ENCODE measurements around the gene PYCR2.
"Not testable (repeated sequence)": the region's sequence is repeated elsewhere in the genome, so short reads cannot be mapped to it uniquely, and the experiment has no call there.

DNA sequence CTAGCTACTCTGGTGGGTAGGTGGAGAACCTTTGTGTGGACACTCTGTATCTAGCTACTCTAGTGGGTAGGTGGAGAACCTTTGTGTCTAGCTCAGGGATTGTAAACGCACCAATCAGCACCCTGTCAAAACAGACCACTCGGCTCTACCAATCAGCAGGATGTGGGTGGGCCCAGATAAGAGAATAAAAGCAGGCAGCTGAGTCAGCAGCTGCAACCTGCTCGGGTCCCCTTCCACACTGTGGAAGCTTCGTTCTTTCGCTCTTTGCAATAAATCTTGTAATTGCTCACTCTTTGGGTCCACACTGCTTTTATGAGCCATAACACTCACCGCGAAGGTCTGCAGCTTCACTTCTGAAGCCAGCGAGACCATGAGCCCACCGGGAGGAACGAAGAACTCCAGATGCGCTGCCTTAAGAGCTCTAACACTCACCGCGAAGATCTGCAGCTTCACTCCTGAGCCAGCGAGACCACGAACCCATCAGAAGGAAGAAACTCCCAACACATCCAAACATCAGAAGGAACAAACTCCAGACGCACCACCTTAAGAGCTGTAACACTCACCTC is 46.6 kb upstream of the PYCR2 start:
- TF ChIP-seq, protein P1, sequence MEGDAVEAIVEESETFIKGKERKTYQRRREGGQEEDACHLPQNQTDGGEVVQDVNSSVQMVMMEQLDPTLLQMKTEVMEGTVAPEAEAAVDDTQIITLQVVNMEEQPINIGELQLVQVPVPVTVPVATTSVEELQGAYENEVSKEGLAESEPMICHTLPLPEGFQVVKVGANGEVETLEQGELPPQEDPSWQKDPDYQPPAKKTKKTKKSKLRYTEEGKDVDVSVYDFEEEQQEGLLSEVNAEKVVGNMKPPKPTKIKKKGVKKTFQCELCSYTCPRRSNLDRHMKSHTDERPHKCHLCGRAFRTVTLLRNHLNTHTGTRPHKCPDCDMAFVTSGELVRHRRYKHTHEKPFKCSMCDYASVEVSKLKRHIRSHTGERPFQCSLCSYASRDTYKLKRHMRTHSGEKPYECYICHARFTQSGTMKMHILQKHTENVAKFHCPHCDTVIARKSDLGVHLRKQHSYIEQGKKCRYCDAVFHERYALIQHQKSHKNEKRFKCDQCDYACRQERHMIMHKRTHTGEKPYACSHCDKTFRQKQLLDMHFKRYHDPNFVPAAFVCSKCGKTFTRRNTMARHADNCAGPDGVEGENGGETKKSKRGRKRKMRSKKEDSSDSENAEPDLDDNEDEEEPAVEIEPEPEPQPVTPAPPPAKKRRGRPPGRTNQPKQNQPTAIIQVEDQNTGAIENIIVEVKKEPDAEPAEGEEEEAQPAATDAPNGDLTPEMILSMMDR (IDR thresholded peaks at IDR 0.05), result not testable (repeated sequence)
- TF ChIP-seq POLR2A (IDR thresholded peaks at IDR 0.05), result not testable (repeated sequence)
